Adrenal gland (tissue), 5 donors: ENCODE measurements around the gene PRKN.

ENCODE experiments used
- CTCF ChIP-seq, 6 experiments: fragments of 450-650 bp in 4 of 6; fragments of 200-600 bp in 2 of 6; sonication (generic) in 1 of 6; IDR thresholded peaks; 1 replicate in 5 of 6; 2 replicates in 1 of 6; pipeline versions ENCODE4 v1.5.1 to v1.8.0; 2016 to 2021; ENCODE audit warnings: antibody characterized with exemption in 6 of 6, mild to moderate bottlenecking in 2 of 6, moderate library complexity in 1 of 6
- POLR2A ChIP-seq, 2 donors: fragments of 450-650 bp; IDR thresholded peaks; one replicate each; pipeline ENCODE4 v1.6.1; 2017; ENCODE audit warnings: antibody characterized with exemption in 2 of 2, mild to moderate bottlenecking in 2 of 2, moderate library complexity in 1 of 2
- donor health status: DM: no; HTN: no; CAD: no.

- TF ChIP-seq POLR2A (IDR thresholded peaks at IDR 0.05): no peak
- no peak for TF ChIP-seq CTCF (IDR thresholded peaks at IDR 0.05)
These were observed 1291.9 kb downstream of the PRKN start for GRCh38 chr6:161435748-161436070.
